PFSK-1 (cell line): Measurements from ENCODE around the gene CFAP299.

Source experiments
- POLR2AphosphoS5 ChIP-seq: IDR thresholded peaks from 2 replicates; pipeline ENCODE4 v1.6.1; 2012; ENCODE audit warnings: low read depth, mild to moderate bottlenecking, control low read depth, low read length, moderate library complexity
- REST ChIP-seq, 2 experiments: IDR thresholded peaks; 2 replicates each; pipeline versions ENCODE4 v1.6.1 to v1.8.0; 2011 to 2012; ENCODE audit warnings: low read depth in 2 of 2, low read length in 2 of 2, control low read depth in 1 of 2, inconsistent platforms in 1 of 2, mild to moderate bottlenecking in 1 of 2, moderate library complexity in 1 of 2; ENCODE audit not compliant: insufficient read depth in 1 of 2
- SIN3A ChIP-seq: IDR thresholded peaks from 2 replicates; pipeline ENCODE4 v1.6.1; 2012; ENCODE audit warnings: mild to moderate bottlenecking, low read length, moderate library complexity, borderline replicate concordance; ENCODE audit not compliant: insufficient read depth
- TAF1 ChIP-seq: IDR thresholded peaks from 2 replicates; pipeline ENCODE4 v1.6.1; 2012; ENCODE audit warnings: low read length, control low read depth, borderline replicate concordance; ENCODE audit not compliant: insufficient read depth

DNA sequence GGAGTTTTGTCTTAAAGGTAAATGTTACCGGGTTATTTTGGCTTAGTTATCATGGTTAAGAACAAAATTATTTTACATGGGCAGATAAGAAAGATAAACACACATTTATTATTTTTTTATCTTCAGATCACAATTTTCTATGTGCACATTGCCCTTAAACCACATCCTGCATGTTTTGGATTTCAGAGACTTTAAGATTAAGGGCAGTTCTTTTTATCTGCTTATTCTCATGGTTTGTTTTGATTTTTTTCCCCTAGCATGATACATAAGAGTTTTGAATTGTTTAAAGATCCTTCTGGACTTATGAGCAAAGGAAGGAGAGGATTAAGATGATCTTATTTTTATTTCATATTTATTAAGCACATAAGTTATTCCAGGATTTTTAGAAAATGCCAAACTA lies 504.9 kb downstream of the CFAP299 start:
- TF ChIP-seq SIN3A: no peak
- TF ChIP-seq POLR2AphosphoS5: no peak
- no peak for TF ChIP-seq REST (IDR thresholded peaks at IDR 0.05; ENCODE audit: insufficient read depth in 1 of 2, low read depth in 2 of 2, low read length in 2 of 2)
- TF ChIP-seq TAF1: no peak
